ENCODE results near the gene REM2. TPM values are rescaled to one million over a fixed set of nuclear protein-coding genes. Genes with fewer than 3 reads are reported as not detected.

Gene REM2
- polyA plus RNA-seq, 1 donor (not counting 4 experiments of a cell fraction or from before 2014, with no cell fraction given) = 0.05 TPM

DNA sequence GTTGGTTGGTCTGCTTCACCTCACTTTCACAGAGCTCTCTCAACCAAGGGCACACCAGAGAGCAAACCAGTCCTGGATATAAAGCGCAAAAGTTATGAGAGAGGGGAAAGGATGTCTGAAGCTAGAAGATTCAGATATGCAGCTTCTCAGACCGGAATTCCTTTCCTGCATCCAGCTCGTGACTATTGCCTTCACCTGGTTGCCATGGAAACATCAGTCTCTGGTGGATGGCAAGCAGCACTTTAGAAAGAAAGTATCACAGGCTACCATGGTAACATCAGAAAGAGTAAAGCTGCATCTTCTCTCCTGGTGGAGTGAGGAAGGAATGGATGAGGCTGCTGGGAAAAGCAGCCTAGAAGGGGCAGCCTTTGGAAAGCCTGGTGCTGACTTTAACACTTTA is 13.7 kb downstream of the REM2 start:
- no peak for DNase-seq (ENCODE audit: low read depth, low spot score)
- no peak for FAIRE-seq
- no peak overlapping the region for H2AFZ ChIP-seq (ENCODE audit: control insufficient read depth, low read length)

DNA sequence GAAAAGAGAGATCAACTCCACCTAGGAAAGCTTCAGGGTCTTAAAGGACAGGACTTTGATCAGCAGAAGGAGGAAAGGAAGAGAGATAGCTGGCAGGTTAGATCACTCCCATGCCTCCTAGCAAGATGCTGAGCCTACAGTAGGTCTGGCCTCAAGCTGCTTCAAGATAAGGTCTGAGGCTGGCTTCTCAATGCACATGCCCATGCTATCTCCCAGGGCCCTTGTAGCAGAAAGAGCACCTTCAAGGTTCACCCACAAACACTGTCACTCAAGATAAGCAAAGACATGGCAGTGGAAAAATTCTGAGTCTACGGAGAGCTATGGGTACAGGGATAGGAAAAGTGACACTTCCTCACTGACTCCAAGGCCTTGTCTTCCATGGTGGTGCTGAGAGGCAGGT is 14.3 kb downstream of the REM2 start:
- Histone ChIP-seq H3K4me1 (ENCODE audit: control insufficient read depth, extremely low read depth, insufficient read depth, low read length) (peaks cover 14% of the 10 kb centered on the region), H3K9ac (ENCODE audit: control insufficient read depth, extremely low read depth, insufficient read depth, low read length) (no peak overlapping the region), H4K20me1 (ENCODE audit: control insufficient read depth, extremely low read depth, insufficient read depth, low read length) (no peaks in the 10 kb centered on the region), H2AFZ (ENCODE audit: control insufficient read depth, low read length) (no peak overlapping the region), H3K9me3 (ENCODE audit: control insufficient read depth, low read depth, low read length) (no peaks in the 10 kb centered on the region), H3K4me2 (ENCODE audit: control insufficient read depth, extremely low read depth, insufficient read depth, low read depth, low read length) (no peak overlapping the region), H3K4me3 (ENCODE audit: control insufficient read depth in 2 of 3, extremely low read depth in 1 of 3, insufficient read depth in 2 of 3, low read depth in 1 of 3, low read length in 3 of 3) (no peak overlapping the region), H3K79me2 (ENCODE audit: control insufficient read depth, insufficient read depth, low read length) (no peaks in the 10 kb centered on the region), H3K9me1 (ENCODE audit: control insufficient read depth, extremely low read depth, insufficient read depth, low read length) (no peaks in the 10 kb centered on the region), H3K27ac (ENCODE audit: control insufficient read depth, insufficient read depth, low read length) (no peak overlapping the region), H3K27me3 (ENCODE audit: control insufficient read depth, extremely low read depth, insufficient read depth, low read length) (no peaks in the 10 kb centered on the region), H3K36me3 (ENCODE audit: control insufficient read depth in 2 of 2, extremely low read depth in 1 of 2, insufficient read depth in 2 of 2, low read length in 2 of 2) (peaks cover 12 to 17% of the 10 kb centered on the region in 2 experiments)
- DNase-seq (ENCODE audit: low read depth, low spot score) (no peak), FAIRE-seq (no peak)
- TF ChIP-seq, protein P1, sequence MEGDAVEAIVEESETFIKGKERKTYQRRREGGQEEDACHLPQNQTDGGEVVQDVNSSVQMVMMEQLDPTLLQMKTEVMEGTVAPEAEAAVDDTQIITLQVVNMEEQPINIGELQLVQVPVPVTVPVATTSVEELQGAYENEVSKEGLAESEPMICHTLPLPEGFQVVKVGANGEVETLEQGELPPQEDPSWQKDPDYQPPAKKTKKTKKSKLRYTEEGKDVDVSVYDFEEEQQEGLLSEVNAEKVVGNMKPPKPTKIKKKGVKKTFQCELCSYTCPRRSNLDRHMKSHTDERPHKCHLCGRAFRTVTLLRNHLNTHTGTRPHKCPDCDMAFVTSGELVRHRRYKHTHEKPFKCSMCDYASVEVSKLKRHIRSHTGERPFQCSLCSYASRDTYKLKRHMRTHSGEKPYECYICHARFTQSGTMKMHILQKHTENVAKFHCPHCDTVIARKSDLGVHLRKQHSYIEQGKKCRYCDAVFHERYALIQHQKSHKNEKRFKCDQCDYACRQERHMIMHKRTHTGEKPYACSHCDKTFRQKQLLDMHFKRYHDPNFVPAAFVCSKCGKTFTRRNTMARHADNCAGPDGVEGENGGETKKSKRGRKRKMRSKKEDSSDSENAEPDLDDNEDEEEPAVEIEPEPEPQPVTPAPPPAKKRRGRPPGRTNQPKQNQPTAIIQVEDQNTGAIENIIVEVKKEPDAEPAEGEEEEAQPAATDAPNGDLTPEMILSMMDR (optimal IDR thresholded peaks at IDR 0.05 in 1 of 3, IDR thresholded peaks at IDR 0.05 in 1 of 3, conservative IDR thresholded peaks at IDR 0.05 in 1 of 3; ENCODE audit: extremely low read depth in 1 of 3, insufficient read depth in 2 of 3, low read length in 3 of 3) = no peak
- no peak for TF ChIP-seq EZH2 (IDR thresholded peaks at IDR 0.05; ENCODE audit: low read length)
- dilution Hi-C loops (cut with MboI; ENCODE audit: extremely low pct_ligation_motif_present, low sequenced_read_pairs) = no loop called here

More for the DNA sequence above, 13.7 kb downstream of the REM2 start:
- no peak overlapping the region for H3K27ac ChIP-seq (ENCODE audit: control insufficient read depth, insufficient read depth, low read length)
- no peaks in the 10 kb centered on the region for H3K27me3 ChIP-seq (ENCODE audit: control insufficient read depth, extremely low read depth, insufficient read depth, low read length)
- no peaks in the 10 kb centered on the region for H3K79me2 ChIP-seq (ENCODE audit: control insufficient read depth, insufficient read depth, low read length)
- H4K20me1 ChIP-seq (ENCODE audit: control insufficient read depth, extremely low read depth, insufficient read depth, low read length) = no peaks in the 10 kb centered on the region
- no peak overlapping the region for H3K4me2 ChIP-seq (ENCODE audit: control insufficient read depth, extremely low read depth, insufficient read depth, low read depth, low read length)
- no peak overlapping the region for H3K4me3 ChIP-seq (ENCODE audit: control insufficient read depth in 2 of 3, extremely low read depth in 1 of 3, insufficient read depth in 2 of 3, low read depth in 1 of 3, low read length in 3 of 3)
- peaks cover 10 to 11% of the 10 kb centered on the region in 2 experiments for H3K36me3 ChIP-seq (ENCODE audit: control insufficient read depth in 2 of 2, extremely low read depth in 1 of 2, insufficient read depth in 2 of 2, low read length in 2 of 2)
- no peaks in the 10 kb centered on the region for H3K9me3 ChIP-seq (ENCODE audit: control insufficient read depth, low read depth, low read length)
- no peak overlapping the region for H3K9ac ChIP-seq (ENCODE audit: control insufficient read depth, extremely low read depth, insufficient read depth, low read length)
- dilution Hi-C loops (cut with MboI; ENCODE audit: extremely low pct_ligation_motif_present, low sequenced_read_pairs) = no loop called here
- no peaks in the 10 kb centered on the region for H3K9me1 ChIP-seq (ENCODE audit: control insufficient read depth, extremely low read depth, insufficient read depth, low read length)
- H3K4me1 ChIP-seq (ENCODE audit: control insufficient read depth, extremely low read depth, insufficient read depth, low read length) = peaks cover 14% of the 10 kb centered on the region
- TF ChIP-seq, protein P1 (optimal IDR thresholded peaks at IDR 0.05 in 1 of 3, IDR thresholded peaks at IDR 0.05 in 1 of 3, conservative IDR thresholded peaks at IDR 0.05 in 1 of 3; ENCODE audit: extremely low read depth in 1 of 3, insufficient read depth in 2 of 3, low read length in 3 of 3) = no peak
- TF ChIP-seq EZH2 (IDR thresholded peaks at IDR 0.05; ENCODE audit: low read length) = no peak
